Gastrocnemius medialis (tissue), 4 donors: ENCODE data around the gene SIRPA.

Experiments
- CTCF ChIP-seq, 5 experiments: fragments of 450-650 bp in 3 of 5; fragments of 200-600 bp in 2 of 5; sonication (generic) in 2 of 5; IDR thresholded peaks in 4 of 5; conservative IDR thresholded peaks in 1 of 5; 1 replicate in 4 of 5; 2 replicates in 1 of 5; pipeline ENCODE4 v1.5.1; 2016 to 2019; ENCODE audit warnings: antibody characterized with exemption in 5 of 5, mild to moderate bottlenecking in 3 of 5, moderate library complexity in 3 of 5
- POLR2A ChIP-seq, 2 donors: fragments of 450-650 bp; IDR thresholded peaks; one replicate each; pipeline ENCODE4 v1.6.1; 2017; ENCODE audit warnings: antibody characterized with exemption in 2 of 2, mild to moderate bottlenecking in 2 of 2, moderate library complexity in 2 of 2

GRCh38 chr20:1924910-1925861 is 30.0 kb downstream of the SIRPA start:
- TF ChIP-seq POLR2A (IDR thresholded peaks at IDR 0.05) (no peak), CTCF (IDR thresholded peaks at IDR 0.05 in 4 of 5, conservative IDR thresholded peaks at IDR 0.05 in 1 of 5) (no peak)
